Stimulated activated naive CD8-positive, alpha-beta T cell treated with anti-CD3 and anti-CD28 coated beads, Interleukin-15, Interleukin-2, amounts not matched to agents 100 U/mL and 50 U/mL, for 24 hours (primary cell): ENCODE measurements around the gene HLA-DPB1.
"Not testable (repeated sequence)": the region's sequence is repeated elsewhere in the genome, so short reads cannot be mapped to it uniquely, and the experiment has no call there.

Source experiments
- ATAC-seq: fragments of 150-1000 bp; cut with Tn5 transposase; one replicate; pipeline ENCODE4 v1.10.0; 2021
- DNase-seq: peaks from one replicate; pipeline ENCODE4 v3.0.0; 2021

HLA-DPB1 gene

GRCh38 chr6:33071569-33071968 is 4.2 kb upstream of the HLA-DPB1 start:
- DNase-seq (no peak), ATAC-seq (no peak)

DNA sequence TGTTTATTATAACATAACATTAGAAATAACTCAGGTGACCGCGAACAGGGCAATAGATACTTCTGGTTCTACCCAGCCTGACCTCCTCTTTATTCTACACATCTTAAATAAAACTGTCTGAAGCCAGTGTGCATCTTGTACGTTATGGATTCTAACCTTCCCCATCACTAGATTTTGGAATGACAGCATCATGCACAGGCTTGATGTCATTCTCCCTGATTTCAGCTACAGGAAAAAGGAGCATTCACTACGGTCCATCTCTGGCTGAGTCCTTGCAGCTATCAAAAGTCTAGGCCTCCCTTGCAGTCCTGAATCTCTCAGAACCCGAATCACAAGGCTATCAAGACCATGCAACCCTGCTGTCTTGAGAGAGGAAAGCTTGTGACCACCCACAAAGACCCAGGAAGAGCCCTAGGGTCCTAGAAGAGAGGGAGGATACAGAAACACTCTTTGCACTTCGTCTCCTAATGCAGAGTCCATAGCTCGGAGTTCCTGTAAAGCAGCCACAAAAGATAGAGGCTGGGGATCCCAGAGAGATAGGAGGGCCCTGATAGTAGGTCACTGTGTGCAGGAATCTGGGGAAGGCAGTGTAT is 3.2 kb upstream of the HLA-DPB1 start:
- ATAC-seq = no peak
- no peak for DNase-seq

DNA sequence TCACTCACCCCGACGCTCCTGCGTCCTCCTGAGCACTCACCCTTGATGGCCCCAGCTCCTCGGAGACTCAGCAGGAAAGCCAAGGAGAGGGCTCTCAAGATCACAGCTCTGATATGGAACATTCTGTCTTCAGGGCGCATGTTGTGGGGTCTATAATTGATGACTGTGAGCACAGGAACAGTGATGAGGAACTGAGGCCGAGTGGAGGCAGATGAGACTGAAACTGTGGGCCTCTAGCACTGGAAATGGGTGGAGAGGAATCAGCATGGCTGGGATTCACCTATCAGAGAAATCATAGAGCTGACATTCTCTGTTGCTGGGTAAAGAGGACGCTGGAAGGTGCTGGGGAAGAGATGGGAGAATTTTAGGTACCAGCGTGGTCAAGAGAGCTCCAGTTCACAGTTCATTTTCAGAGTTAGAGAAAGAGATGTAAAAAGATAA is 2.3 kb upstream of the HLA-DPB1 start, which contains the start of gene HLA-DPA1:
Gene HLA-DPA1 (minus strand): TSS at position 219 of the 441 bp plus-strand sequence.
- DNase-seq (peak; percentile 43), ATAC-seq (peak; percentile 72)

- ATAC-seq = no peak
Measured at GRCh38 chr6:33075208-33075567, 602 bp upstream of the HLA-DPB1 start.

DNA sequence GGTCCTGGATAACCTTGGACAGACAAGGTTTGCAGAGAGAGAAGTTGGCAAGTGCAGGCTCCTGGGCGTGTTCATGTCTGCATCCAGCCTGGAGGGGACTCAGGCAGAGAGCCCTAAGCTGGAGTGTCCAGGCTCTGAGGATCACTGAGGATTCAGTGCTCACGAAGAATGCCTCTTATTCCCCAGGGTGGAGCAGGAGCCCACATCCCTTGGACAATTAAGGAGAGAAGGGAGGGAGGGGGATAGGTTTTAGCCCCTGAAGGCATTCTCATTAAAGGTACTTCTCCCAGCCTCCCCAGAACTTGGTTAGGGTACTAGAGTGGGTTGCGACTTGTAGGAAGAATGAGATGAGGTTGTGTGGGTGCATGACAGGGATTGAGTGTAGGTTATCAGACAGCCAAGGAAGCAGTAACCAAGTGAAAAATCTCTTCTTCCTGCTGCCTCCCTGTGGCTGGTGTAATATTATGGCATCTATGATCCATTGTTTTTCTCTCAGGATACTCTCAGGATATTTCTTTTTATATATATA is 680 bp downstream of the HLA-DPB1 start:
- DNase-seq (no peak), ATAC-seq (no peak)

More at GRCh38 chr6:33075208-33075567, 602 bp upstream of the HLA-DPB1 start:
- DNase-seq = no peak

DNA sequence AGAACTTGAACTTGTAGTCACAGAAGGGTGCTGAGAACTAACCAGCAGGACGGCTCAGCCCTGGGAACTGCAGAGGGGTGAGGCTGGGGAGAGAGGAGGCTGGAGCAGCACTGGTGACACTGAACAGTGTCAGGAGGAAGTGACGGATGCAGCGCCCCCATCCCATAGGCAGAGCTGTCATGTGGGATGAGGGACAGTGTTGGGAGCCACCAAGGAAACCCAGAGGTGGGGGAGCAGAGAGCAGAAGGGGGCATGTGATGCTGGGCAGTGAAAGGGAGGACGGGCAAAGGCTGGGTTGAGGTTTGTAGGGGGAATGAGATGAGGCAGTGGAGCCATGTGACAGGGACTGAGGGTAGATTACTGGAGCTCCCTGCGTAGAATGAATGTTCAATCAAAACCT is 2.1 kb downstream of the HLA-DPB1 start:
- DNase-seq (no peak), ATAC-seq (no peak)

DNA sequence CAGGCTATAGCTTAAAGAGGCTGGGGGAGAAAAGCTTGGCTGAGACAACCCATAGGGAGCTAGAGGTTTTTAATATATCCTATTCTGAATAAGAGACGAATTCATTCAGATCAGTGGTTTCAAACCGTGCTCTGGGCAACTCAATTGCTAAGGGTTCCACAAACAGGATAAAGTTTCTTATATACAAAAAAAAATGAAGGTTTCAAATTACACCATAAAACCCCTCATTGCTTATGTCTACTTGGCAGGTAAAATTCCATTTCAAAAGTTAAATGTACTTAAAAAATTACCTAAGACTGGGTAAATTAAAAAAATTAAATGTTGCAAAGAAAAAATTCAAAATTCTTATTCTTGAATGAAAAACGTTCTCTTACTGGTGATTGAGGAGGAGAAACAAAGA is 2.7 kb downstream of the HLA-DPB1 start:
- DNase-seq (no peak), ATAC-seq (no peak)

DNA sequence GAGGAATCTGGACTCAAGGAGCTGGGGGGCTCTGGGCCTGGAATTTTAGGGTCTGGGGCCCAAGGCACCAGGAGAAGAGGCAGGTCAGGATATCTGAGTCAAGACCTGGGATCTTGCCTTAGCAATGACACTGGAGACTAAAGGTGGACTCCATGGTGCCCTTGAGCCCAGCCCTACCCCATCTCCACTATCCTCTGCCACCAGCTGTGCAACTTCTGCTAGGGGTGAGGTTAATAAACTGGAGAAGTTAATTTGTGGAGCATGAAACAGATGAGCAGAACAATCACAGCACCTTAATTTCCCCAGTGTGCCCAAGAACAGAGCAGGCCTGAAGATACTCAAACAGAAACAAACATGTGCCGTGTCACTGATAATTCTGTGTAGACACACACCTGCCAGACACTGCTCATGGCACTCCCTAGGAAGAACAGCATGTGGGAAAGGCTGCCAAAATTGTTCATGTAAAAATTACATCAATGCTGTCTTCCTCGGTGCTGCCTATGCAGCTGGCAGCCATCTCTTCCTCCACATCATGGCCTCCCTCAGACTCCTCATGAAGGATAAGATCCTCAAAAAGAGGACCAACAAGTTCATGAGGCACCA is 3.2 kb downstream of the HLA-DPB1 start:
- no peak for ATAC-seq

GRCh38 chr6:33079580-33079979 is 3.8 kb downstream of the HLA-DPB1 start:
- no peak for DNase-seq

More for the DNA sequence above, 3.2 kb downstream of the HLA-DPB1 start:
- DNase-seq = no peak

DNA sequence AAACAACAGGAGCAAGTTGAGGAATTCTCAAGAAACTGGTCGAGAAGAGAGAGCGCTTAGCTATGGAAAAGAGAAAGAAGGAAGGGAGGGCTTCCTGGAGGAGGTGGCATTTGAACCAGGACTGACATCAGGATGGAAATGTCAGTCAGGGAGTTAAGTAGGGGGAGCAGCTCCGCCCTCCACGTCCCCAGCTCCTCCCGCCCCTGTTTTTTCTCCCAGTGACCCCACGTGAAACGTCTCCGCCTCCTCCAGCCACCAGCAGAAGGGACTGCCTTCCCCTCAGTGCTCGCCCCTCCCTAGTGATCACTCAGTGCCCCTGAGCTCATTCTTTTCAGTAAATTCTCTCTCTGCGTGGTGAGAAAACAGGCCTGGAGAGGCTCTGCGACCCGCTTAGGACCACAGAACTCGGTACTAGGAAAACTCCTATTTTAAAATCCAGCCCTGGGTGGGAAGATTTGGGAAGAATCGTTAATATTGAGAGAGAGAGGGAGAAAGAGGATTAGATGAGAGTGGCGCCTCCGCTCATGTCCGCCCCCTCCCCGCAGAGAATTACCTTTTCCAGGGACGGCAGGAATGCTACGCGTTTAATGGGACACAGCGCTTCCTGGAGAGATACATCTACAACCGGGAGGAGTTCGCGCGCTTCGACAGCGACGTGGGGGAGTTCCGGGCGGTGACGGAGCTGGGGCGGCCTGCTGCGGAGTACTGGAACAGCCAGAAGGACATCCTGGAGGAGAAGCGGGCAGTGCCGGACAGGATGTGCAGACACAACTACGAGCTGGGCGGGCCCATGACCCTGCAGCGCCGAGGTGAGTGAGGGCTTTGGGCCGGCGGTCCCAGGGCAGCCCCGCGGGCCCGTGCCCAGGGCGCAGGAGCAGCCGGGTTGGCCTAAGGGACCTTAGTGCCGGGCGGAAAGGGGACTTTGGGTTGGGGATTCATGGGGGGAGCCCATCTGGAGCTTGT is 4.6 kb downstream of the HLA-DPB1 start:
- DNase-seq = peak; percentile 18

More at GRCh38 chr6:33079580-33079979, 3.8 kb downstream of the HLA-DPB1 start:
- no peak for ATAC-seq

DNA sequence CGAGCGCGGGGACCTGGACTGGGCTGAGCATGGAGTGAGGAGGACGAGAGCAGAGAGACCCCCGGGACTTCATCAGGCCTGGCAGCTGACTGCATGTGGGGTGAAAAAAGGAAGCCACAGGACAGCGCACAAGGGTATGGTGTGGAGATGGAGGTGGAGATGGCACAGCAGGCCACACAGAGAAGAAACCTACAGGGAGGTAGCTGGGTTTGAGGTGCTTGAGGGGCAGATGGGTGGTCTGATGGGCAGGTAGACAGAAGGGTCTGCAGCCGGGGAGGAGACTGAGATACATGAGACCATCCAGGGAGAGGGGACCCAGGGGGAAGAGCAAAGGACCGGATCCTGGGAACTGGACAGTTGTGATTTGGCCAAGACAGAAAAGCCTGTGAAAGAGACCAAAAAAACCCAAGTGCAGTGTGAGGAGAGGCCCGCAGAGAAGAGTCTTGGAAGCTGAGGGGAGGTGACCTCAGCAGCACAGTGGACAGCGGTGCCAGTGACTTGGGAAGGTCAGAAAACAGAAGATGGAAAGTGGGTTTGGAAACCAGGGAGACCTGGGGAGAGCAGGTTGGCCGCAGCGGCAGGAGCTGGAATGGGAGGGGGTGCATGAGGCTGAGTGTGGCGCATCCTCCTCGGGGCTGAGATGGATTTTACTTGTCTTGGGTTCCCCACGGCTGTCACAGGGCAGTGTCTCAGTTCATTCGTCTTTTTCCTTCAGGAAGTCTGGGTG is 5.5 kb downstream of the HLA-DPB1 start:
- no peak for DNase-seq
- no peak for ATAC-seq

More for the DNA sequence above, 4.6 kb downstream of the HLA-DPB1 start:
- ATAC-seq = no peak

- no peak for ATAC-seq
- peak; percentile 32 for DNase-seq
Measured at GRCh38 chr6:33082702-33083101, 6.9 kb downstream of the HLA-DPB1 start.

GRCh38 chr6:33085627-33086026 is 9.8 kb downstream of the HLA-DPB1 start:
- ATAC-seq = no peak
- no peak for DNase-seq

GRCh38 chr6:33088258-33088930 is 12.6 kb downstream of the HLA-DPB1 start:
- no peak for ATAC-seq
- DNase-seq = no peak

GRCh38 chr6:33088931-33089620 is 13.3 kb downstream of the HLA-DPB1 start:
- ATAC-seq (no peak), DNase-seq (no peak)

DNA sequence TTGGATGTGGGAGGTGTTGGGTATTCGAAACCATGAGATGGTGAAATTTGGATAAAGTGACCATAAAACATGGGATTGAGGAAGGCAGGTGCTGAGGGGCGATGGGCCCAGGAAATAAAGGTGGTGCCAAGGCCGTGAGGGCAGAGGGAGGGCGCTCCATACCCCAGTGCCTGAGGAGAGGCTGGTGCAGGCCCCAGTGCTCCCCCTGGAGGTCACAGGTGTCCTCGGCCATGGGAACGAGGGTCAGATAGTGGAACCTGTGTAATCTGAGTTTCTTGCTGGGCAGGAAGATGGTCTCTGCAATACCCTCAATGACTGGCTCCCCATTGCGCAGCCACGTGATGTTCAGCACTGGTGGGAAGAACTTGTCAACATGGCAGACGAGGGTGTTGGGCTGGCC is 16.2 kb downstream of the HLA-DPB1 start:
- DNase-seq (peak; percentile 80), ATAC-seq (peak; percentile 95)

DNA sequence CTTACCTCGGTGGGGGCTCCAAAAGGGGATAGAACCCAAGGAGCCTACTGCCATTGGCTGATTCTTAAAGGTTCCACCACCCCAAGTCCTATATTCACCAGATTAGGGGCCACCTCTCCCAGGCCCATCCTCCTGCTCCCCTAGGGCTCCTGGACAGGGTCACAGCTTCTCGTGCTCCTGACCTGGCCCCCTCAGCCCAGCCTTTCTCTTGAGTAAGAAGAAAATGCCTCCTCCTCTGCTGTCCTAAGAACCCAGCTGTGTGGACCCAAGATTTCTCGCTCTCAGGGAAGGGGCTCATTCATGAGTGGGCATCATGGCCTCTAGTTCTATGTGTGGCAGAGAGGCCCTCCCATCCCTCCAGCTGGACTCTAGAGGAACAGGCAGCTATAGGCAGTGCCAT is 16.6 kb downstream of the HLA-DPB1 start:
- ATAC-seq = no peak
- DNase-seq = no peak

DNA sequence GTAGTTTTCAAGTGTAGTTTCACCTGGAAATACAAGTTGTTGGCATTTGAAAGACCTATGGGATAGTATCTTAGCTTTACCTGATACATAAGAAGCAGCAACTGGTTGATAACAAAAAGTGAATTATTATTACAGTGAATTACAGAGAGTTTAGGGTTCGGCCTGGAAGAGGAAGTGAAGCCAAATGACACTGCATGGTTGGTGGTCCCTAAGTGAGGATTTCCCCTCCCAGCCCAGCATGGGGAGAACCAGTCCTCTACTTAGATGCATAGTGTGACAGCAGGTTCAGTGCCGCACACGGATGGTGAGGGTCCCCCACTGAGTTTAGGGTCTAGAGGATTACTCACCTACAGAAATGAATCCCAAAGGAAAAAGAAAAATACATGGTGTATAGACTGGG is 18.1 kb downstream of the HLA-DPB1 start:
- ATAC-seq (no peak), DNase-seq (no peak)

DNA sequence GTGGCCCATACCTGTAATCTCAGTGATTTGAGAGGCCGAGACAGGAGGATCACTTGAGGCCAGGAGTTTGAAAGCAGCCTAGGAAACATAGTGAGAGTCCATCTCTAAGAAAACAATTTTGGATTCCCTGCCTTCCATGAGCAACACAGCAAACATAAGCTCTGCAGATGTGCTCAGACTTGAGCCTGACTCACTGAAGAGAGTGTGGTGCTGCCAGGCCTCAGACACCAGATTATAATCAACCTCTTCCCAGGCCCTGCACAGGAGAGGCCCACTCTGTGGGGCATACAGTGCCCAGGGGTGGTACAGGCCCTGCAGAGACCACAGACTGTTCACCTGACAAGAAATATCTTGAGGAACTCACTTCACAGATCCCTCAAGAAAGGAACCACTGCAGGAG is 19.9 kb downstream of the HLA-DPB1 start:
- ATAC-seq (no peak), DNase-seq (no peak)

- DNase-seq, ATAC-seq: not testable (repeated sequence)
Measured at GRCh38 chr6:33101121-33101737, 25.4 kb downstream of the HLA-DPB1 start.
